HEK293 (cell line): Measurements from ENCODE around the gene PBX3.

Source experiments
- CTCF ChIA-PET: fragments of 350-600 bp; formaldehyde crosslinking; extraction: SDS; loops from one replicate; lab custom pipeline; 2021; ENCODE audit warnings: antibody characterized with exemption; lab: Yijun Ruan, JAX
- POLR2A ChIA-PET: fragments of 300-600 bp; formaldehyde crosslinking; extraction: SDS; loops from one replicate; lab custom pipeline; 2020; ENCODE audit warnings: antibody characterized with exemption, inconsistent platforms; lab: Yijun Ruan, JAX
- H3K27ac ChIP-seq: fragments of 200-500 bp; sonication (Bioruptor generic); 2 replicates; pipeline ENCODE4 v1.5.1; 2014; ENCODE audit warnings: low read depth, low read length, control low read depth, inconsistent platforms; ENCODE audit errors: extremely low read depth
- H3K36me3 ChIP-seq, 2 experiments: fragments of 200-500 bp in 1 of 2; sonication (Bioruptor generic) in 1 of 2; 1 replicate in 1 of 2; 2 replicates in 1 of 2; pipeline ENCODE4 v1.5.1; 2014 to 2017; ENCODE audit warnings: inconsistent platforms in 2 of 2, low read length in 2 of 2; ENCODE audit not compliant: control insufficient read depth in 2 of 2, insufficient read depth in 1 of 2
- H3K4me1 ChIP-seq: fragments of 200-500 bp; sonication (Bioruptor generic); 2 replicates; pipeline ENCODE4 v1.5.1; 2014; ENCODE audit warnings: mild to moderate bottlenecking, low read length, inconsistent platforms; ENCODE audit not compliant: control insufficient read depth, insufficient read depth
- H3K4me3 ChIP-seq: 2 replicates; pipeline ENCODE4 v1.5.1; 2011; ENCODE audit warnings: low read depth, mild to moderate bottlenecking, control low read depth, low read length, moderate library complexity
- H3K9me3 ChIP-seq: fragments of 200-500 bp; sonication (Bioruptor generic); 2 replicates; pipeline ENCODE4 v1.5.1; 2014; ENCODE audit warnings: low read depth, low read length, inconsistent platforms; ENCODE audit not compliant: control insufficient read depth, insufficient read depth
- BCL6B ChIP-seq: fragments of 450-650 bp; formaldehyde crosslinking; IDR thresholded peaks from 2 replicates; pipeline ENCODE4 v1.5.1; 2017; ENCODE audit warnings: missing biosample characterization, missing genetic modification characterization
- ELK4 ChIP-seq: IDR thresholded peaks from 2 replicates; pipeline ENCODE4 v1.6.1; 2011; ENCODE audit warnings: mild to moderate bottlenecking, low read depth, low read length, borderline replicate concordance
- FEZF1 ChIP-seq: fragments of 450-650 bp; formaldehyde crosslinking; IDR thresholded peaks from 2 replicates; pipeline ENCODE4 v1.5.1; 2016; ENCODE audit warnings: missing biosample characterization, missing genetic modification characterization
- GLIS1 ChIP-seq: fragments of 450-650 bp; formaldehyde crosslinking; IDR thresholded peaks from 2 replicates; pipeline ENCODE4 v1.5.1; 2016; ENCODE audit warnings: missing biosample characterization, missing genetic modification characterization
- IKZF3 ChIP-seq: fragments of 450-650 bp; IDR thresholded peaks from 2 replicates; pipeline ENCODE4 v1.5.0; 2018; ENCODE audit warnings: missing biosample characterization, mild to moderate bottlenecking, missing genetic modification characterization, moderate library complexity
- OSR2 ChIP-seq: fragments of 450-650 bp; formaldehyde crosslinking; IDR thresholded peaks from 2 replicates; pipeline ENCODE4 v1.5.1; 2016; ENCODE audit warnings: missing biosample characterization, missing genetic modification characterization
- OVOL3 ChIP-seq: fragments of 450-650 bp; formaldehyde crosslinking; IDR thresholded peaks from 2 replicates; pipeline ENCODE4 v1.5.1; 2016; ENCODE audit warnings: missing biosample characterization, missing genetic modification characterization
- PRDM6 ChIP-seq: fragments of 450-650 bp; formaldehyde crosslinking; IDR thresholded peaks from 2 replicates; pipeline ENCODE4 v1.5.1; 2017; ENCODE audit warnings: missing biosample characterization, missing genetic modification characterization
- SP7 ChIP-seq: fragments of 450-650 bp; formaldehyde crosslinking; IDR thresholded peaks from 2 replicates; pipeline ENCODE4 v1.5.1; 2016; ENCODE audit warnings: missing biosample characterization, missing genetic modification characterization
- ZBTB44 ChIP-seq: fragments of 450-650 bp; IDR thresholded peaks from 2 replicates; pipeline ENCODE4 v1.5.1; 2018; ENCODE audit warnings: missing biosample characterization, mild to moderate bottlenecking, missing genetic modification characterization
- ZNF114 ChIP-seq: fragments of 450-650 bp; formaldehyde crosslinking; IDR thresholded peaks from 2 replicates; pipeline ENCODE4 v1.5.0; 2017; ENCODE audit warnings: missing biosample characterization, missing genetic modification characterization
- ZNF24 ChIP-seq: fragments of 450-650 bp; formaldehyde crosslinking; IDR thresholded peaks from 2 replicates; pipeline ENCODE4 v1.5.1; 2016; ENCODE audit warnings: missing biosample characterization, missing genetic modification characterization
- ZNF266 ChIP-seq: fragments of 450-650 bp; formaldehyde crosslinking; IDR thresholded peaks from 2 replicates; pipeline ENCODE4 v1.5.1; 2016; ENCODE audit warnings: missing biosample characterization, missing genetic modification characterization, low read depth
- ZNF302 ChIP-seq: fragments of 450-650 bp; formaldehyde crosslinking; IDR thresholded peaks from 2 replicates; pipeline ENCODE4 v1.5.1; 2016; ENCODE audit warnings: missing biosample characterization, missing genetic modification characterization, low read depth
- ZNF416 ChIP-seq: fragments of 450-650 bp; formaldehyde crosslinking; IDR thresholded peaks from 2 replicates; pipeline ENCODE4 v1.5.1; 2016; ENCODE audit warnings: missing biosample characterization, missing genetic modification characterization
- ZNF423 ChIP-seq: fragments of 450-650 bp; formaldehyde crosslinking; IDR thresholded peaks from 2 replicates; pipeline ENCODE4 v1.5.1; 2016; ENCODE audit warnings: missing biosample characterization, missing genetic modification characterization
- ZNF426 ChIP-seq: fragments of 450-650 bp; formaldehyde crosslinking; IDR thresholded peaks from 2 replicates; pipeline ENCODE4 v1.5.1; 2017; ENCODE audit warnings: missing biosample characterization, missing genetic modification characterization, mild to moderate bottlenecking, inconsistent platforms, moderate library complexity
- ZNF521 ChIP-seq: fragments of 450-650 bp; formaldehyde crosslinking; IDR thresholded peaks from 2 replicates; pipeline ENCODE4 v1.5.1; 2017; ENCODE audit warnings: missing biosample characterization, mild to moderate bottlenecking, missing genetic modification characterization
- ZNF529 ChIP-seq: fragments of 450-650 bp; formaldehyde crosslinking; IDR thresholded peaks from 2 replicates; pipeline ENCODE4 v1.5.1; 2017; ENCODE audit warnings: missing genetic modification characterization, missing biosample characterization; ENCODE audit not compliant: insufficient replicate concordance
- ZNF561 ChIP-seq: fragments of 450-650 bp; IDR thresholded peaks from 2 replicates; pipeline ENCODE4 v1.5.1; 2018; ENCODE audit warnings: missing biosample characterization, missing genetic modification characterization, borderline replicate concordance
- ZNF596 ChIP-seq: fragments of 450-650 bp; IDR thresholded peaks from 2 replicates; pipeline ENCODE4 v1.5.0; 2018; ENCODE audit warnings: missing biosample characterization, mild to moderate bottlenecking, missing genetic modification characterization, moderate library complexity
- ZNF626 ChIP-seq: fragments of 450-650 bp; sonication (Bioruptor Pico); formaldehyde crosslinking; IDR thresholded peaks from 2 replicates; pipeline ENCODE4 v1.5.1; 2018; ENCODE audit warnings: missing biosample characterization, missing genetic modification characterization, inconsistent platforms
- ZNF629 ChIP-seq: fragments of 450-650 bp; formaldehyde crosslinking; IDR thresholded peaks from 2 replicates; pipeline ENCODE4 v1.5.1; 2017; ENCODE audit warnings: missing biosample characterization, missing genetic modification characterization
- ZNF664 ChIP-seq: fragments of 450-650 bp; formaldehyde crosslinking; IDR thresholded peaks from 2 replicates; pipeline ENCODE4 v1.5.1; 2016; ENCODE audit warnings: missing biosample characterization, missing genetic modification characterization
- ZNF843 ChIP-seq: fragments of 450-650 bp; formaldehyde crosslinking; IDR thresholded peaks from 2 replicates; pipeline ENCODE4 v1.5.1; 2016; ENCODE audit warnings: missing biosample characterization, missing genetic modification characterization
- ZSCAN30 ChIP-seq: fragments of 450-650 bp; IDR thresholded peaks from 2 replicates; pipeline ENCODE4 v1.5.1; 2018; ENCODE audit warnings: missing biosample characterization, mild to moderate bottlenecking, missing genetic modification characterization, moderate library complexity

Gene PBX3

GRCh38 chr9:125908966-125909365, 161.8 kb downstream of the PBX3 start (continued):
- TF ChIP-seq GLIS1 (tag by site-specific recombination) (no peak), ZNF626 (no peak), ZNF521 (no peak), ZNF529 (tag by site-specific recombination) (no peak)

GRCh38 chr9:125909459-125909858, 162.3 kb downstream of the PBX3 start:
- Histone ChIP-seq H3K9me3 (no peaks in the 10 kb centered on the region), H3K4me1 (peaks cover 46% of the 10 kb centered on the region), H3K36me3 (no peaks in the 10 kb centered on the region), H3K27ac (0 out of 2 replicates have a peak overlapping the region, but pooled peaks have one; percentile 1), H3K4me3 (no peak overlapping the region)
- ChIA-PET CTCF (no interaction called here), POLR2A (no interaction called here)
- TF ChIP-seq ZNF629 (peak; percentile 42), PRDM6 (tag by site-specific recombination) (peak; percentile 79), ZNF664 (tag by site-specific recombination) (0 out of 2 replicates have a peak, but pooled peaks have one; percentile 30), ZNF423 (no peak)

GRCh38 chr9:125910286-125910685, 163.1 kb downstream of the PBX3 start:
- Histone ChIP-seq H3K4me3 (no peak overlapping the region), H3K36me3 (no peaks in the 10 kb centered on the region), H3K27ac (peak overlapping the region; percentile 51), H3K9me3 (no peaks in the 10 kb centered on the region), H3K4me1 (peaks cover 46% of the 10 kb centered on the region)
- CTCF ChIA-PET: no interaction called here
- POLR2A ChIA-PET: no interaction called here
- TF ChIP-seq IKZF3 (tag by site-specific recombination): peak; percentile 83
- TF ChIP-seq OSR2 (tag by site-specific recombination): peak; percentile 86
- TF ChIP-seq OVOL3 (tag by site-specific recombination): no peak
- peak; percentile 68; the same call in 1 of the 2 replicates for TF ChIP-seq ZNF843 (tag by site-specific recombination)
- peak; percentile 52 for TF ChIP-seq ZNF629
- TF ChIP-seq PRDM6 (tag by site-specific recombination): peak; percentile 93
- 0 out of 2 replicates have a peak, but pooled peaks have one; percentile 54 for TF ChIP-seq ZNF596 (tag by site-specific recombination)
- TF ChIP-seq ZBTB44 (tag by site-specific recombination): peak; percentile 93
- TF ChIP-seq ZNF561: peak; percentile 62; the same call in 1 of the 2 replicates
- TF ChIP-seq ZNF114 (tag by site-specific recombination): no peak
- TF ChIP-seq ELK4: no peak
- TF ChIP-seq ZNF416 (tag by site-specific recombination): no peak
- TF ChIP-seq BCL6B: peak; percentile 21; the same call in 1 of the 2 replicates
- no peak for TF ChIP-seq ZNF426 (tag by site-specific recombination)
- no peak for TF ChIP-seq ZNF302 (tag by site-specific recombination)
- peak; percentile 74; the same call in 1 of the 2 replicates for TF ChIP-seq ZSCAN30 (tag by site-specific recombination)
- TF ChIP-seq ZNF266 (tag by site-specific recombination): peak; percentile 99
- TF ChIP-seq ZNF24 (tag by site-specific recombination): 0 out of 2 replicates have a peak, but pooled peaks have one; percentile 27
- TF ChIP-seq SP7 (tag by site-specific recombination): peak; percentile 84
- TF ChIP-seq FEZF1: peak; percentile 87
